Measurements from ENCODE around the gene FHL2.
A peak's percentile ranks its signal among the peaks of the same experiment; 100 is the strongest.
"Not testable (repeated sequence)": the region's sequence is repeated elsewhere in the genome, so short reads cannot be mapped to it uniquely, and the experiment has no call there.

FHL2 gene

DNA sequence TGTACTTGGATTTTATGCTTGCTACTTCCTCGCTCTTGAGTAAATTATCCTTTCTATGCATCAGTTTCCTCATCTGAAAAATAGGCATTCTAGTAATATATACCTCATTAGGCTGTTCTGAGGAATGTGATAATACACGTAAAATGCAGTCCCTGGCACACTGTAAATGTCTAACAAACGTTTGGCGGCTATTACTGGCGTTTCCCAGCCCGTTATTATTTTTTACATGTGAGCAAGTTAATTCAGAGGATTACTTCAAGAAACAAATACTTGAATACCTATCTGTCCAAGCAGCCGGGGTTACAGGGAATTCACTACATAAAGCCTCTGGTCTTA, 62.1 kb downstream of the FHL2 start:
- no peak for DNase-seq

DNA sequence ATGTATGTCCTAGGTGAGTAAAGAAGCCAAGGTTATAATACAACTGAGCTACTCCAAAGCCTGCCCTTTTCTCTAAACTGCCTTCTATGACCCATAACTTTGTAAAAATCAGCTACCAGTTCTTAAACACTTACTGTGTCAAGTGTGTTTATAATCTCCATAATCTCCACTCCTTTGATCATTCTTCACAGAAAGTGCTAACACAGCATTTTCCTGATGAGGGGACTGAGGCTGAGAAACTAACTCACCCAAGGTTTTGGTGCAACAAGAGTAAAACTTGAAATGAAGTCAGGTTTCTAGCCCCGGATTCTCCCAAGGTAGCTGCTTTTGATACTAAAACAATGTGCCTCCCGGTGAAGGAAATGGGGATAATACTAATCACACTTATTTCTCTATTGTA, 63.4 kb downstream of the FHL2 start:
- DNase-seq, result no peak

DNA sequence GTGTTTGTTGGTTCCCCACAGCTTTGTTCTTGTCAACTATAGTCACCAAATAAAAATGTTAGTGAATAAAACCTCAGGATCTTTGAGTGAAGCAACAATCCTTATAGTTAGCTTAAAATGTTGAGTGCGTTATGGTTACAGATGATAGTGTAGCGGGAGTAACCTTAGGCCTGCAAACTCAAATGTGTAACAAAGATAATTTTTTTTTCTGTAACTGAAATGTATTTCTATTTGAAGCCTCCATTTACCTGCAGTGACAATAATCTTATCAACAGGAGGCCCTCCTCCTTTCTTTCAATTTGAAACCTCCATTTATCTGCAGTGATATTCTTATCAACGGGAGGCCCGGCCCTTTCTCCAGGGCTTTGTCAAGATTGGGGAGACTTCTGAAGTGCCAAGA, 64.6 kb downstream of the FHL2 start:
- no peak for DNase-seq

DNA sequence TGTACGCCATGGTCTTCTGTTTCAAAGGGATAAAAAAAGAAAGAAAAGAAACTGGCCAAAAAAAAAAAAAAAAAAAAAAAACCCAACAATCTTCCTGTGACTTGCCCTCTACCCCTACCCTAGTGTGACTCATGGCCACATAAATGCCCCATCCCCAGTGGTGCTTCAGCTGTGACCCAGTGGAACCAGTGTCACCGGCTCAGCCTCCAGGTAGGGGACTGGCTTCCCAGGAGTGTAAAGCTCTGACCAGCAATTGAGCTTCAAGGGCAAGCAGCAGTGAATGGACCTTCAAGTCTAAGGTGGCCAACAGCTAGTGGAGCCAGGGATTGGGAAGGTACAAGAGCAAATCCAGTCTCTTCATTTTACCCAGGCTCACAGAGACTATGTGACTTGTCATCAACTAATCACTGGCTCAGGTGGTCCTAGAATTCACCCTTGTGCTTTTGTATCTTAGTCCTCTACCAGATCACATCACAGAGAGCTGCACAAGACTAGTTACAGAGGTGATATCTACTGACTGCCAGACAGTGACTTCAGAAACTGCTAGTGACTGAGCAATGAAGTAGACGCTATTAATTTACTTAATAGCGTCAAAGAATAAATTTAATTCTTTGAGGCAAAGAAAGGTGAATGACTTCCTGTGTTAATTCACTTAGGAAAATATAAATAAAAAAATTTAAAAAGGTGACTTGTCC, 68.0 kb downstream of the FHL2 start:
- no peak for DNase-seq

DNA sequence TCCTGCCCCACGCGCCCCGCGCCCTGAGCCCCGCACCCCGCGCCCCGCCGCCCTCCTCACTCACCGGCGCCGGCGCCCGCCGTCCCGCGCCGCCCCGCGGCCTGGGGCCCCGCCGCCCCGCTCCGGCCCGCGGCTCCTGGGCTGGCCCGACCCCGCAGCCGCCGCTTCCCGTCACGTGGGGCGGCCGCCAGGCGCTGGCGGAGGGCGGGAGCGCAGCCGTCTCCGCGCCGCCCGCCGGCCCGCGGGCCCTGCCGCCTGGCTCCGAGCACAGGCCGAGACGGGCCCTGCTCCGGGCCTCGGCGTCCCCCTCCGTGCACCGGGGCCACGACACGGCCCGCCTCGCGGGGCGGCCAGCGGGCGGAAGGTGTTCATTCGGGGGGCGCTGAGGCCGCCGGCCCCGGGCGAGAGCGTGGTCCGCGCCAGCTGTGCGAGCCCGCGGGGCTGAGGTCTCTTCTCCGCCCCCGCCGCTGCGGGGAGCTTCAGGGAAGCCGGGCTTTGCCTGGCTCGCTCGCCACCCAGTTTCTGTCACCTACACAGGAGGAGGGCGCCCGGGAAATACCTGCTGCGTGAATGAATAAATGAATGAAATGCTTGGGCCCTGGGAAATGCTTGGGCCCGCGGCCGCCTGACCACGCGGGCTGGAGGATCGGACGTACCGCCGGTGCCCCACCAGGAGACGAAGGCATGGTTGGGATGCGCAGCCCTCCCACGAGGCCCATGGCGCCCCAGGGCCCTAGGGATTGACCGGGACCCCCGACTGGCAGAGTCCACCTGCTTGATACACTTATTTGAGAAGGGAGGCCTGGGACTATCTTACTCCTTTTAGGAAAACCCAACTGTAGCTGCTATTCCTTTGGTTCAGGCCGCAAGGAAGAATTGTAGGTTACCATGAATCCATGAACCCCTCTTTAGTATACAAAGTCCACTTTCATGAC, 69.0 kb downstream of the FHL2 start, which contains the start of gene TGFBRAP1:
TGFBRAP1 (minus strand) TSS at position 175 of the 935 bp plus-strand sequence. CDS start 21,434 bp downstream, outside the sequence.
- DNase-seq, result peak; percentile 57

DNA sequence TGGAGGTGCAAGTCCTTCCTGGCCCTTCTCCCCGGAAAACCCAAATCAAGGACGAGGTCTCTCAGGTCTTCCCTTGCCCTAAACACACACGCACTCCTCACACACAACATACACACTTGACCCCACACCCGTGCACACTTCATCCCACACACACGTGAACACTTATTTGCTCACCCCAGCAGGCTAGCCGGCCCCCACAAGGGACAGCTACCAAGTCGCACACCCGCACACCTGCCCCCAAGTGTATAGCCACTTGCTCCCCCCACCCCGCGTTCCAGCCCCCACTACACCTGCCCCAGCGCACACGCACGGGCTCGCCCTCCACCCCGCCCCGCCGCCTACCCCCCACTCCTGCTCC, 69.7 kb downstream of the FHL2 start:
- no peak for DNase-seq

DNA sequence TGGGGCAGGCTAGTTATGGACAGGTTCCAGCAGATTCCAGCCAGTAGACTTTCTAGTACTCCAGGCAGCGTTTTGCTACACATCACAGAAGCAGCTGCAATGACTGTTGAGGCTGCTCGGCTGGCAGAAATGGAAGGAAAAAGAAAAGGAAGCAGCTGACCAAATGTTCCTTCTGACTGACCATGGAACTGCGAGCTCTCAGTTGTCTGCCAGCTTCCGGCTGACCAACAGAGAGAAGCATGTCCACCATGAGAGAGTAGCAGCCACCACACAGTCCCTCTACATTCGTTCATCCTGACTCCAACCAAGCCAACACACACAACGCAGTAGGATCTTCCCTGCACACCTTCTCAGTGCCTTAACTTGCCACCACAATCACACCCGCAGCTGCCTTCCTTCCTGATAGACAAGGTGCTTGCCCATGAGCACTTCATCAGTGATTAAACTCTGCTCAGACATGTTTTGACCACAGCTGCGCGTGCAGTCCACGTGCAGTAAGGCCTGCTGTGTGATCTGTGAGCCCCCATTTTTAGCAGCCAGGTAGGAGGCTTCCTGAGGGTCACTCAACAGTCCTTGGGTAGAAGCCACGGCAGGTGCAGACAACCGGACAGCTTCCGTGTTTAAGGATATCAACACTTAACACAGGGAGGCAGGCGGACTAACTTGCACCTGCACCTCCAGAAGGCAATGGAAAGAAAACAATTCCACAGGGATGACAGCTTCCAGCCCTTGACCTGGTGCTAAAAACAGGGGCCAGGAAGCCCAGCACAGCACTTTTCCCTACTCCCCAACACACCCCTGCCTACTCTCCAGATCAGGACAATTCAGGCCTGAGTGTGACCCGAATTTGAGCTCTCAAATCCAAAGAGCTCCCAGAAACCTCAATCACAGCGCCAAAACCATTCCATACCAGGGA, 70.3 kb downstream of the FHL2 start:
- peak; percentile 13 for DNase-seq

DNA sequence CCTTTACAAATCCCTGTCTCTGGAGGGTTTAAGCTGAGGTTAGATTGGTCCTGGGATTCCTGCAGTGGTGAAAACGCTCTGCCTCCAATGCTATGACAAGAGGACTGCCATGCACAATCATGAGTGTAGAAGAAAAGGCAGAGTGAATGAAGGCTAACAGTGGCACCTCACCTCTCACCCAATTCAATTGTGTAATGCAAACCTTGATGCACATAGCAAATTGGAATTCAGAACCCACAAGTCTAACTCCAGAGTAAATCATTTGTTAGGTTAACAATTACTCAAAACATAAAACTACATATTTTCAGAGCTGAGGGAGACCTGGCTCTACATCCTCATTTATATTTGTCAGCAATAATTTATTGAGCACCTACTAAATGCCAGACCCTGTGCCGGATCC, 71.2 kb downstream of the FHL2 start:
- no peak for DNase-seq

DNA sequence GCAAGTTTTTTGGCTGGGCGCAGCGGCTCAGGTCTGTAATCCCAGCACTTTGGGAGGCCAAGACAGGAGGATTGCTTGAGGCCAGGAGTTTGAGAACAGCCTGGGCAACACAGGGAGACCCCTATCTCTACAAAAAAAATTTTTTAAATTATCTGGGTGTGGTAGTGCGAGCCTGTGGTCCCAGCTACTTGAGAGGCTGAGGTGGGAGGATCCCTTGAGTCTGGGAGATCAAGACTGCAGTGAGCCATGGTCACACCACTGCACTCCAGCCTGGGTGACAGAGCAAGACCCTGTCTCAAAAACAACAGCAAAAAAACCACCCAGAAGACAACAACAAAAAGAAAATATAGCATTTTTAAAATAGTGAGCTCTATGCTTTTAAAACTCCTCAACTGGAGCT, 71.6 kb downstream of the FHL2 start:
- DNase-seq, result not testable (repeated sequence)

DNA sequence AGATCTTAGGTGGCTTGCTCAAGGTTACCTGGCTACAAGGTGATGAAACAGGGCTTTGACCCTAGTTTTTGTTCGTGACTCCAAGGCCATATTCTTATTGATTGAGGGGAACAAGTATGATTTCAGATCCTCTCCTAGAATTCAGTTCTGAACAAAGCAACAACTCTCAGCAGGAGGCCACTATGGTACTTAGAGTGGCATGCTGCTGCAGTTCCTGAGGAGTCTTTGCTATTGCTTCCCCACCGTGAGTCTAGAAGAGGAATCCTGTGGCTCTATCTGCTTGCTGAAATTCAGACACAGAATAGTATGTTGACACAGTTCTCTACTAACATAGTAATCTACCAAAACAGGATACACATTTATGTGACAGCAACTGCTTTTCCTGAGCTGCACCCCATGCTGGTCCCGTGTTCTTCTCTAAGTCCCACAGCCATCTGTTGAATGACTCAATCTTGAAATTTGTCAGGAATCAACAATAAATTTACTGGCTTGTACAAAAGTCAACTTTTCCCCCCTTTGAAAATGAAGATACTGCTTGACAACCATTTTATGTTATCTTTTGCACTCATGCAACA, 73.4 kb downstream of the FHL2 start:
- no peak for DNase-seq

DNA sequence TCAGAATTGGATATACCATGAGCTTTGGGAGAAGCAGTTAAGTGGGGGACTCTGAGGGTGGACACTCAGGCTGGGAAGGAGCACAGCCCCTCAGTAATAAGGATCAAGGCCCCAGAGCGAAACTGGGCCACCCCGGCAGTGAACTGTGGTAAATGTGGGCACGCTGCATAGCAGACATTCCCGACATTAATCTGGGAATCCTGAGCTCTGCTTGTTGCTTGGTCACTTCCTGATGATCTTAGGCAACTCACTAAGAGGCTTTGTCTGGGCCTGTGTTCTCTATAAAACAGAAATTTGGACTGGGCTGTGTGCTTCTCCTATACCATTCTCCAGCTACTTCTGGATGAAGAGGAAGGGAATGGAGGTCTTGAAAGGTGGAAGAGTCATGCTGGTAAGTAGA, 74.1 kb downstream of the FHL2 start:
- DNase-seq, result no peak

DNA sequence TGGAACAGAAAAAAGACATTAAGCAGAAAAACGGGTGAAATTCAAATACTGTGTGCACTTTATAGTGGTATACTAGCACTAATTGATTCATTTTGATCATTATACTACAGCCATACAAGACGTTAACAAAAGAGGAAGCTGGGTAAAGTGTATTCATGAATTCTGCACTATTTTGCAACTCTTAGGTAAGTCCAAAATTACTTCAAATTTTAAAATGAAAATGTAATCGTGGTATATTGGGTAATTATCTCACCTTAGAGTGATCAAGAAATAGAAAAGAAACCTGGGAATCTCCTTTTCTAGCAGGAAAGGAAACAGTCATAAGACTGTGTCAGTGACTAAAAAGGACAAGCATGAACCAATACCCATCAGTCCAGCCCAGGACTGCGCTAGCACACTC, 74.8 kb downstream of the FHL2 start:
- DNase-seq, result no peak

DNA sequence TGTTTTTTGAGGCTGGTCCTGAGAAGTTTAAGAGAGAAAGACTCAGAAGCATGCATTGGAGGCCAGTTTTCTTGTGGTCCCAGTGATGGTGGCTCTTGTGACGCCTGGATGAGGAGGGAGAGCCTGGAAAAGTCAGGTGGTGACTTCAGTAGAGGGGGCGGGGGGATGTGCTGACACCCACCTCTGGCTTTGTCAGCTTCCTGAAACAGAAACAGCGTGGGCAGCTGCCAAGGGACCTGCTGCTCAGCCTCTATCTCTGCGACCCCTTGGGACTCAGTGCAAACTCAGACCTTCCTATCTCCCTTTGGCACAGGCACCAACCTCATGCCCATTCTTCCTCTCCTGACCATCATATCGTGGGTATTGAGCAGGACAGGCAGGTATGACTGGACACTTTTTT, 75.7 kb downstream of the FHL2 start:
- no peak for DNase-seq

DNA sequence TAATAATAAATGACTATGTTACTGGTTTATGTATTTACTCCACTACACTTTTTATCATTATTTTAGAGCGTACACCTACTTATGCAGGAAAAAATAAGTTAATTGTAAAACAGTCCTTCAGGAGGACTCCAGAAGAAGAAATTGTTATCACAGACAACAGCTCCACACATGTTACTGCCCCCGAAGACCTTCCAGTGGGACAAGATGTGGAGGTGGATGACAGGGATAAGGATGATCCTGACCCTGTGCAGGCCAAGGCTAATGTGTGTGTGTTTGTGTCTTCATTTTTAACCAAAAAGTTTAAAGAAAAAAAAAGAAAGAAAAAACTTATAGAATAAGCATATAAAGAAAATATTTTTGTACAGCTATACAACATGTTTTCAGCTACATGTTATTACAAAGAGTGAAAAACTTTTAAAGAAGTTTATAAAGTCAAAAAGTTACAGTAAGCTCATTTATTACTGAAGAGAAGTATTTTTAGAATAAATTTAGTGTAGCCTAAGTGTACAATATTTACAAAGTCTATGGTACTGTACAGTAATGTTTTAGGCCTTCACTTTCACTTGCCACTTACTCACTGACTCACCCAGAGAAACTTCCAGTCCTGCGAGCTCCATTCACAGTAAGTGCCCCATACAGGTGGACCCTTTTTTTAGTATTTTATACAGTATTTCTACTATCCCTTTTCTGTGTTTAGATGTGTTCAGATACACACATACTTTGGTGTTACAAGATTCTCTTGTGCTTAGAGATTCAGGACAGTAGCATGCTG, 76.8 kb downstream of the FHL2 start:
- DNase-seq, result no peak

DNA sequence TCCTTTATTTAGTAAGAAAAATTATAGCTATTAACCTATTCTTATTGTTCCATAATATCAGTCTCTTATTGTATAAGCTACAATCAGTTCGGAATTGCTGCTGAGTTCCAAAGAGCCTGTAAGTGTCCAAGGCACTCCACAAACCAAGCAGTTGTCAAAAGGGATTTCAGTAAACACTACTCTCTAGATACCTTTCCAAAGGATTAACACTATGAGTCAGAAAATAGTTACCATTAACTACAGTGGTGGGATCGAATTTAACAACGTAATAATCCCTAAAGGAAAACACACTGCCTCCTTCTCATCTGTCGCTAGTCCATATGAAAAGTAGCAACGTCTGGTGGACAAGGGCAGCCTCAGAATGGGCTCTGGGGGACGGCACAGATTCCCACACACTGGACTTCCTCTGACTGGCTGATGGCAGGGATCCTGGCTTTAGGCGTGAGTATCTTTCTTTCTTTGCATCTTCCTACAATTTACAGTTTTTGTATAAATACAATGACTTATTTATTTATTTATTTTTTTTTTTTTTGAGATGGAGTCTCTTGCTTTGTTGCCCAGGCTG, 78.1 kb downstream of the FHL2 start:
- no peak for DNase-seq

DNA sequence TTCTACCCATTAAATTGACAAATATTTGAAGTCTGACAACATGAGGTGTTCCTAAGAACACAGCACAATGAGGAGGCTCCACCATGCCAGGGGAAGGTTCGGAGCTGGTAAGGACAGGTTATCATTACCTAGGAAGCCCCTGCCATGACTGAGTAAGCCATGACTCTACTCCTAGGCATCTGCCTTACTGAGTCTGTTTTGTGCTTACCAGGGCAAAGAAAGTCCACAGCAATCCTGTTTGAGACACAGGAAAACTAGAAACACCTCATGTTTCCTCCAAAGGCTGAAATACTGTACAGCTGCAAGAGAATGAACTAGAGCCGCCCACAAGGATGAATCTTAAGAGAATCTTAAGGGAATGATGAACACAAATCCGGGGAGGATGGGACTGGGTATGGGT, 80.9 kb downstream of the FHL2 start:
- DNase-seq, result no peak

DNA sequence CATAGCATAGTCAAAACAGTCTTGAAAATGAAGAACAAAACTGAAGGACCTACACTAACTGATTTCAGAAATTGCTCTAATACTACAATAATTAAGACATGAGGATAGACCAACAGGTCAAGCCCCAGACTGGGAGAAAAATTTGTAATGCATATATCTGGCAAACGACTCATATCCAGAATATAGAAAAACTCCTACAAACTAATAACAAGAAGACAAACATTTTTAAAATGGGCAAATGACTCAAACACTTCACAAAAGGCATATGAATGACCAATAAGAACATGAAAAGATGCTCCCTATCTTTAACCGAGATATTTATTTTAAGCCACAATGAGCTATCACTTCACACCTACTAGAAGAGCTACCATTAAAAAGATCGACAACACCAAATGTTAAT, 83.5 kb downstream of the FHL2 start:
- no peak for DNase-seq

DNA sequence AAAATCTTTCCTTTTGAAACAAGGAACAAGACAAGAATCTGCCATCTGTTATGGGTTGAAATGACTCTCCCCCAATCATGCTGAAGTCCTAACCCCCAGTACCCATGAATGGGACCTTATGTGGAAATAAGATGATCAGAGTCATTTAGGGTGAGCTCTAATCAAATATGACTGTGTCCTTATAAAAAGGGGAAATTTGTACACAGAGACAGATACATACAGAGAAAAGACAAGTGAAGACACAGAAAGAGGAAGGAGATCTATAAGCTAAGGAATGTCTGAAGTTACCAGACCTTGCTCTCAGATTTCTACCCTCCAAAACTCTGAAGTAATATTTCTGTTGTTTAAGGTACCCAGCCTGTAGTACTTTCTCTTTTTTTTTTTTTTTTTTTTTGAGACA, 85.0 kb downstream of the FHL2 start:
- no peak for DNase-seq
